ENCODE data around the gene RNF214.
"Not testable (repeated sequence)": the region's sequence is repeated elsewhere in the genome, so short reads cannot be mapped to it uniquely, and the experiment has no call there.

RNF214 gene

DNA sequence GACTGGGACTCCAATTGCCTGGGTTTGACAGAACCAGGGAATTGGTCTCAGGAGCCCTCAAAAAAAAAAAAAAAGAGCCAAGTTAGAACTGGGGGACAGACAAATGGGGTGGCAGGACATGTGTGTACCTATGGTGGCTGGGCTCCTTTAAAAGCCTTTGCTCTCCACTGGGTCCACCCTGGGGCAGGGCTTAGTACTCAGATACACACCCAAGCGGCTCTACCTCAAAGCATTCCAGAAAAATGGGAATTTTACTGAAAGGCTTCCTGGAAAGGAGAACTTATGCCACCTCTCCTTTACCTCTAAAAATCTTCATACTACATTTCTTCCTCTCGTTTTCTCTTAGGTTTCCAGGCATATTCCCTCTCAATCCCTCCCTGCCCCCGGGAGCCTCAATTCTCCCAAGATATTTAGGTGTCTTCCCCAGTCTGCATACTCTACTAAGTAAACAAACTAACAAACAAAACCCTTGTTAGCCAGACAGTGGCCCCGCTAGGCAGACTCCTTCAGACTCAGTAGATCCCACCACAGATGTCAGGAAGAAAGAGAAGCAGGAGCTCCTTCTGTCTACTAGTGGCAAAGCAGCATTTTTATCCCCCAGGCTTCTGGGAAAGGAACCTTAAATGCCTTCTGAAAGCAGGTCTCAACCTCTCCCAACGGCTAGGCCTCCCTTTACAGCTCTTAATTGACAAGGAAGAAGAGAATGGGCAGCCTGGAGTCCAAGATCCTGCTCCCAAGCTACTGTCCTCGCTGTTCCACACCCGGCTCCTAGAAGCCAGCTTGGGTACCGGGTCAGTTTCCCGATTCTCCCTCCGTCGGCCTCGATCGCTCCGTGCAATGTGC lies 1.3 kb upstream of the RNF214 start:
- no peak for DNase-seq (ENCODE audit: low read depth in 2 of 2)

GRCh38 chr11:117231842-117232091 lies 704 bp upstream of the RNF214 start, which contains the start of gene PCSK7:
TSS of gene PCSK7 (minus strand) at chr11:117232073. CDS start at chr11:117229844, 2,229 bp downstream.
- no peak for DNase-seq (ENCODE audit: low read depth in 2 of 2)

DNA sequence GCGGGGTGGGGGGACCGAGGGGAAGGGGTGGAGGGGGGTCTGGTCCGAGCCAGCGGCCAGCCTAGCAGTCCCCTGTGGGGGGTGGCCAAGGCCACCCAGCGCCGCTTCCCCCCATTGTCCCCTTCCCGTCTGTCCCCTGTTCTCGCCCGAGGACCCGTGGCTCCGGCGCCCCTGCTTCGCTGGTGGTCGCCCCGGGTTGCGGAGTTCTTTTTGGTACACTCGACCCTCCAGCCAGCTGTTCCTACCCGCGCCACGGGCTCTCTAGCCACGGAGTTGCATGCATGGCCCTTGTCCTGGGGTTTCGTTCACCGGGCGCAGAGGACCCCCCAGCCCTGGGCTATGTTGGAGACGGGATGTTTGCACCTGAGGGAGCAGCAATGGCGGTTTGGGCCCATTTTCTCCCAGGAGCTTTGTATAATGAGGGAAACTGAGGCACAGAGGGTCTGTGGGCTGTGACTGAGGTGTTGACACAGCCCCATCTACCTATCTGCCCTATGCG lies 489 bp downstream of the RNF214 start:
- no peak for DNase-seq (ENCODE audit: low read depth in 2 of 2)

DNA sequence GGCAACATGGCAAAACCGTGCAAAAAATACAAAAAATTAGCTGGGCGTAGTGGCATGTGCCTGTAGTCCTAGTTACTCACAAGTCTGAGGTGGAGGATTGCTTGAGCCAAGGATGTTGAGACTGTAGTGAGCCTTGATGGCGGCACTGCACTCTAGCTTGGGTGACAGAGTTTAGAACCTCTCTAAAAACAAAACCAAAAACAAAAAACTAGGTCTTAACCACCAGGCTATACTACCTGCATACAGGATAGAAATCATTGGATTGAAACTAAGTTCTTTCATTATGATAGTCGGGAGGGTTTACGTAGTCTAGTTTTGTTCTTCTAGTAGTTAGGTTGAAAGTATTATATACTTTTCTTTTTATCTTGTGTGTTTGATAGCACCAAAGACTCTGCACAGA lies 5.8 kb downstream of the RNF214 start:
- DNase-seq (ENCODE audit: low read depth in 2 of 2) = no peak

DNA sequence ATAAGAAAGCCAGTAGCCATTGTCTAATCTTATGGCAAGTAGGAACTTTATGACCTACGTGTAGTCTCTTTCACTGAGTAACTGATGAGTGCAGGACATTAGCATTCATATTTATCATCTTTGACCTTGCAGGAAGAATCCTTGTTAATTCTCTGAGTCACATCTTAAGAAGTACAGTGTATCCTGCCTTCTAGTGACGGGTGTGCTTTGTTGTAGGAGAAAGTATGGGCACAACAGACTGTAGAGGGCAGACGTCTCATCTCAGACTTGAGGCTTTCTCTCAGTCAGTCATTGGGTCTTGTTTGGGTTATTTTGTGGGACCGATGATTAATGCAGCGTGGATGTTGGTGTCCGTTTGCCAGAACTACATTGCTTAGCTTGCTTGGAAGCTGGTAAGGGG lies 6.8 kb downstream of the RNF214 start:
- DNase-seq (ENCODE audit: low read depth in 2 of 2) = no peak

GRCh38 chr11:117248341-117248740 lies 15.9 kb downstream of the RNF214 start:
- DNase-seq (ENCODE audit: low read depth in 2 of 2) = no peak

DNA sequence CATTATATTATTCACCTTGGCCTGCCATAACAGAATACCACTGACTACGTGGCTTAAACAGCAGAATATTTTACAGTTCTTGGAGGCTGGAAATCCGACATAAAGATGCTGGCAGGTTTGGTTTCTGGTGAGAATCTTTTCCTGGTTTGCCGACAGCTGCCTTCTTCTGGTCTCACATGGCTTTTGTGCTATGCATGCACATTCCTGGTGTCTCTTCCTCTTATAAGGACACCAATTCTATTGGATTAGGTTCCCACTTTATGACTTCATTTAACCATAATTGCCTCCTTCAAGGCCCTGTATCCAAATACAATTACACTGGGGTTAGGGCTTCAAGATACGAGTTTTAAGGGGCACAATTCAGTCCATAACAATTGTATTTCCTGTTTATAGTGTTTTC lies 17.1 kb downstream of the RNF214 start:
- DNase-seq (ENCODE audit: low read depth in 2 of 2) = no peak

- no peak for DNase-seq (ENCODE audit: low read depth in 2 of 2)
Observed at GRCh38 chr11:117251506-117251905, 19.0 kb downstream of the RNF214 start.

GRCh38 chr11:117255966-117256365 lies 23.5 kb downstream of the RNF214 start:
- DNase-seq (ENCODE audit: low read depth in 2 of 2) = no peak

GRCh38 chr11:117256573-117256972 lies 24.1 kb downstream of the RNF214 start:
- no peak for DNase-seq (ENCODE audit: low read depth in 2 of 2)

- DNase-seq (ENCODE audit: low read depth in 2 of 2) = no peak
Observed at GRCh38 chr11:117258576-117258975, 26.1 kb downstream of the RNF214 start.

- DNase-seq (ENCODE audit: low read depth in 2 of 2) = no peak
Observed at GRCh38 chr11:117259417-117259816, 26.9 kb downstream of the RNF214 start.

GRCh38 chr11:117264624-117265323 lies 32.3 kb downstream of the RNF214 start:
- DNase-seq (ENCODE audit: low read depth in 2 of 2) = not testable (repeated sequence)

DNA sequence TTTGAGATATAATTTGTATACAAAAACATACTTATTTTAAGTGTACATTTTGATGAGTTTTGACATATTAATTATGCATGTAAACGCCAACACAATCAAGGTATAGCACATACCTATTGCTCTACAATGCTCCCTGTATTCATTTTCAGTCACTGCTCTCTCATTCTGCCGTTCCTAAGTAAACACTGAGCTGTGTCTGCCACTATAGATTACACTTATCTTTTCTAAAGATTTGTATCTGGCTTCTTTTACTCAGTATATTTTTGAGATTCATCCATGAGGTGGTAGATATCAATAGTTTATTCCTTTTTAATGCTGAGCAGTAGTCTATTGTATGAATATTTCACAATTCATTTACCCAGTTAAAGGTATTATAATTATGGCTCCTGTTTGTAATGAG lies 33.3 kb downstream of the RNF214 start:
- no peak for DNase-seq (ENCODE audit: low read depth in 2 of 2)

DNA sequence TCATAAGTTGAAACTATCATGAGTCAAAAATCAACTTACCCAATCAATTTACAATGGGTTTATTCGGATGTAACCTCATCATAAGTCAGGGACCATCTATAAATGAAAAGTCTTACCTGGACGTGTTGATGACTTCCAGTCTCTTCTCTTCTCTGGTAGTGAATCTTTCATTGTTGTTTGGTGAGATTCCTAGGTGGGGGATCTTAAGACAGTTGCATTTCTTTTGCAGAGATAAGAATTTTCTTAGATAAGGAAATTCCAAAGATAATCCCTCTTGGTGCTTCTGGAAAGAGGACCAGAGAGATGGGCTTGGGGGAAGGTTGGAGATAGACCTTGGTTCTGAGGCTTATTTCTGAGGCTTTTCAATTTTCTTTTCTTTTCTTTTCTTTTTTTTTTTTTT lies 37.4 kb downstream of the RNF214 start:
- DNase-seq (ENCODE audit: low read depth in 2 of 2) = no peak

GRCh38 chr11:117271208-117271607 lies 38.7 kb downstream of the RNF214 start:
- DNase-seq (ENCODE audit: low read depth in 2 of 2) = no peak

GRCh38 chr11:117272175-117272574 lies 39.7 kb downstream of the RNF214 start:
- not testable (repeated sequence) for DNase-seq (ENCODE audit: low read depth in 2 of 2)

GRCh38 chr11:117273550-117274289 lies 41.2 kb downstream of the RNF214 start:
- DNase-seq (ENCODE audit: low read depth in 2 of 2) = no peak

DNA sequence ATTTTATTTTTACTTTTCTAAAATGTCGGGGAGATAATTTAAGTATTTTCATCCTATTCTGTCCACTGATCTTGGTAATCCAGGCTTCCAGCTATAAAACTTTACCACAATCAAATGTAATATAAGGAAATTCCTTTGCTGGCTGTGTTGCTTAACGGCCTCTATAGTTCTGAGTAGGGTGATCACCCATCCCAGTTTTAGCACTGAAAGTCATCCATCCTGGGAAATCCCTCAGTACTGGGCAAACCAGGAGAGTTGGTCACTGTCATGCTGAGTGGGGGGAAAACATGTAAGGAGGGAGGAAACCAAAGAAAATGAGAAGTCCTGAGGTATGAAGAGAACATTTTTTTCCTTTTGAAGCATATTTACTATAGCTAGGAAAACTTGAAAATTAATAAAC lies 45.9 kb downstream of the RNF214 start:
- no peak for DNase-seq (ENCODE audit: low read depth in 2 of 2)

- DNase-seq (ENCODE audit: low read depth in 2 of 2) = no peak
Observed at GRCh38 chr11:117279711-117280376, 47.4 kb downstream of the RNF214 start.

DNA sequence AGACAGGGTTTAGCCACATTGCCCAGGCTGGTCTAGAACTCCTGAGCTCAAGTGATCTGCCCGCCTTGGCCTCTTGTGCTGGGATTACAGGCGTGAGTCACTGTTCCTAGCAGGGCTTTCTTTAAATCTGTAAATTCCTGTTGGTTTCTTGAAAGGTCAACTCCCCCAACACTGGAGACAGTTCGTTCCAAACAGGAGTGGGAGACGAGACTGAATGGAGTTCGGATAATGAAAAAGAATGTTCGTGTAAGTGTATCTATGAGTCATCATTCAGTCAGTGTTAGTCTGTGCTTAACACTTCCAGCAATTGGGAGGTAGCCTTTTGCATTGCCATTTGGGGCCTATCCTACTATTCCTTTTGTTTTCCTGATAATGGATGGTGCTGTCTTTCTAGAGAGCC lies 48.7 kb downstream of the RNF214 start:
- DNase-seq (ENCODE audit: low read depth in 2 of 2) = no peak

DNA sequence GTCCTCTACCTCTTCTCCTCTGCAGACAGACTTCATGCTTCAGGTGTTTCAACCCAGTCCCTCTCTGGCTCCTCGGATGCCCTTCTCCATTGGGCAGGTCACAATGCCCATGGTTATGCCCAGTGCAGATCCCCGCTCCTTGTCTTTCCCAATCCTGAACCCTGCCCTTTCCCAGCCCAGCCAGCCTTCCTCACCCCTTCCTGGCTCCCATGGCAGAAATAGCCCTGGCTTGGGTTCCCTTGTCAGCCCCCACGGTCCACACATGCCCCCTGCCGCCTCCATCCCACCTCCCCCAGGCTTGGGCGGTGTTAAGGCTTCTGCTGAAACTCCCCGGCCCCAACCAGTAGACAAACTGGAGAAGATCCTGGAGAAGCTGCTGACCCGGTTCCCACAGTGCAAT lies 49.4 kb downstream of the RNF214 start:
- no peak for DNase-seq (ENCODE audit: low read depth in 2 of 2)

All from stimulated activated CD4-positive, alpha-beta T cell treated with anti-CD3 and anti-CD28 coated beads, Interleukin-15, amount 100 ng/mL, for 48 hours (primary cell).